NOMO-1 treated with DMSO at 0.1 percent for 48 hours (cell line): ENCODE results near the gene BCOR.
A peak's percentile ranks its signal among the peaks of the same experiment; 100 is the strongest.

Experiments used
- DNase-seq: peaks from one replicate; lab custom pipeline; 2025; ENCODE audit not compliant: unreplicated experiment; lab: John Stamatoyannopoulos, UW

BCOR gene

GRCh38 chrX:40099055-40099958, 1.5 kb upstream of the BCOR start:
- peak; percentile 67 for DNase-seq

GRCh38 chrX:40098264-40099054, 701 bp upstream of the BCOR start:
- DNase-seq, result peak; percentile 23

GRCh38 chrX:40097141-40097503, 636 bp downstream of the BCOR start:
- DNase-seq, result no peak

DNA sequence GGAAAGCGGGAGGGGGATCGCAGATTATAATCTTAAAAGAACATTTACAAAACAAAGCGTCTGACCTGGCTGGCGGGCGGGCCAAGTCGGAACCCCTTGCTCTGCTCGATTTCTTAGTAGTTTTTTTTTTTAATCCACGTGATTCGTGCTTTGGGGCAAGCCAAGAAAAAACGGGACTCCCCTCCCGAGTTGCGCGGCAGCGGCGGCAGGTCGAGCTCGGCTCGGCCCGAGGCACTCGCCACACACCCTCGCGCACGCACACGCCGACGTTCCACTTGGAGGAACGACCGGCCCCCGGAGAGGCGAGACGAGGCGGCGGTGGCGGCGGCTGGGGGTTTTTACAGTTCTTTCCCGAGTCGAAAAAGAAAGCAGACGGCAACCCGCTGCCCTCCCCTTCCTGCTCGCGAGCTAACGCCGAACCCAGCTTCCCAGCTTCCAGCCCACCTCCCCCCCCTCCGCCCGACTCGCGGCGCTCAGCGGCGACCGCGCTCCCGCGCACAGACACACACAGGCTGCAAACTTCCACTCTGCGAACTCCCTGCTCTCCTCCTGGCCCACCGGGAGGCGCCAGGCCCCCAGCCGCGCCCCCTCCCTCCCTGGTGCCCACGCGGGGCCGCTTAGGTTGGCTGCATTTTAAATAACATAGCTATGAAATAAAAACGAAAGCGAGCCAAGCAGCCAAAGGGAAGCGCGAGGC, 1.2 kb downstream of the BCOR start:
- peak; percentile 19 for DNase-seq

DNA sequence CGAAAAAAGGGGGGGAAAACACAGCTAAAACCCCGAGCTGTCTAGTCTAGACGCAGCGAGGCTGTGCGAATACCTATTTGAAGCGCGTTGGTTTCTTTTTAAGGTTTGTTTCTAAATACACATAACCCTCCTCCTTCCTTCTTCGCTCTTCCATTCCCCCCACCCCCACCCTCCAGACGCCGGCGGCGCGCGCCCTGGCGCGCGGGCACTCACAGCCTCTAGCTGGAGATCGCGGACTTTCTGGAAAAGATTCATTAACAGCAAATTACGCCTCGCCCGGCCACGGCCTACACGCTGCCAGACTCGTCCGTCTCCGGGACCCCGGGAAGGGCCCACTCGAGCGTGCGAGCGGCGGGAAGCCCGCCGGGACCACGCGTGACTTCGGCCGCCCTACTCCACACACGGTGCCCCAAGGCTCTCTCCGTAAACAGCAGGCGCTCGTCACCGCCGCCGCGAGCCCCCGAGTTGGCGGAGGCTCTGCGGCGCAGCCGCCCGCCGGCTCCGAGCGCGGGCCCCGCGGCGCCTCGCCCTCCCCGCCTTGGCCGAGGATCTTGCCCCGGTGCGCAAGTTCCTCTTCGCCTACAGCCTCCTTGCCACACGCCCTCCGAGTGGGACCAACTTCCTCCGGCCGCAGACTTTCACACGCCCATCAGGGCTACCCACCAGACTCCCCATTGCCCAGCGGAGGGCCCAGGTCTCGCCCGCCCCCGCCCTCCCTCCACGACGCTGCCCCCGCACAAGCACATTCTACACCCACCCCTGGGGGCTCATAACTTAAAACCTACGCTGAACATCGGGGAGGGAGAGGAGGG, 2.0 kb downstream of the BCOR start:
- peak; percentile 43 for DNase-seq

DNA sequence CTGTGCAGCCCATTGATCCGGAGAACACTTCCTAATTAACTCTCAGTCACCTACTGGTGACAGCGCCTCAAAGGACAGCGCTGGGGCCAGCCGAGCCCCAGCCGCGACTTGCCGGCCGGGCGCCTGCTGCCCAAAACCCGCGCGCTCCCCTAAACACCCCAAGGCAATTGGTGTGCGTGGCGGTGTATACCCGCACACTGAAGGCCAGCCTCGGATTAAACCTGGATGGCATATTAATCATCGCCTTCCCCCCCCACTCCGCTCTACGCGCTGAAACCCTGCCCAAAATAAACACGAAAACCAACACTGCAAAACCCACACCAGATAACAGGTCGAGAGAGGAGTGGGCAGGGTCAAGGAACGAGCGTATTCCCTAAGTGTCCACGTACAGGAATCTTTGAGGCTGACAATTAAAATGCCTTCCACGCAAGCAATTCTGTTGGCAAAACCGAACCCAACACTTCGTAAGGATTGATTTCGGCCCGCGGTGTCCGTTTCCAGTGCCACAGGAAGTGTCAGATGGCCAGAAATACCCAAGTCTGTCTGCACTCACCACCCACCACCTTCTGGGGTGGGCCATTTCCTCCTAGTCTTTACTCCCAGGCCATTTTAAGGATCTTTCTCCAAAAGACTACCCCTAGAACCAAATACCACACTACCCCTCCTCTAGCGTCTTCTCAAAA, 2.7 kb downstream of the BCOR start:
- no peak for DNase-seq

- peak; percentile 5 for DNase-seq
These were observed 3.5 kb downstream of the BCOR start for GRCh38 chrX:40094041-40094899.

- DNase-seq, result no peak
These were observed 4.2 kb downstream of the BCOR start for GRCh38 chrX:40093586-40093985.

DNA sequence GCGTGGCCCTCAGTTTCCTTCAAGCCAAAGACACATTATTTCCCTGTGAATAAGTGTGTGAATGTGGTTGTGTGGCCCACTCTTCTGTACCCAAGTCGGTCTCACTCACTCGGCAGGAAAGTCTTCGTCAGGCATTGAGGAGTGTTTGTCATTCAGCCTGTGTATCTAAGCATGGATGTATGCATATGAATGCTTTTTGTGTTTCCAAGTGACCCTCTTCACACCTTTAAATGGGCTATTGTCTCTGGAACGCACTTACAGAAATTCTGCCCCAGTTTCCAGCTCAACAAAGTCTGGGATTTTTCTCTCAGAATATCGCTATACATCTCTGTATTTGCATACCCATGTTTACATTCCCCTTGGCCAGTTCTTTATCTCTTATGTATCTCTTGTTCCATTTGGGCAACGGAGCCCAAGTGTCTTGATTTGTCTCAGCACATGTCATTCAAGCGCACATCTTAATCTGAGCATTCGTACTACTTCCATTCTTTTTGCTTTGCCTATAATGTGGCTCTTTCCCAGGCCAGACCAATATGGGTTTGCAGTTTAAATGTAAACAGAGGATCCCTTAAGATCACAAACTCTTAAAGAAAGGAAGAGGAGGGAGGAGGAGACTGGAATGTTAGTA, 4.8 kb downstream of the BCOR start:
- DNase-seq, result no peak

- no peak for DNase-seq
These were observed 5.9 kb downstream of the BCOR start for GRCh38 chrX:40091691-40092421.

DNA sequence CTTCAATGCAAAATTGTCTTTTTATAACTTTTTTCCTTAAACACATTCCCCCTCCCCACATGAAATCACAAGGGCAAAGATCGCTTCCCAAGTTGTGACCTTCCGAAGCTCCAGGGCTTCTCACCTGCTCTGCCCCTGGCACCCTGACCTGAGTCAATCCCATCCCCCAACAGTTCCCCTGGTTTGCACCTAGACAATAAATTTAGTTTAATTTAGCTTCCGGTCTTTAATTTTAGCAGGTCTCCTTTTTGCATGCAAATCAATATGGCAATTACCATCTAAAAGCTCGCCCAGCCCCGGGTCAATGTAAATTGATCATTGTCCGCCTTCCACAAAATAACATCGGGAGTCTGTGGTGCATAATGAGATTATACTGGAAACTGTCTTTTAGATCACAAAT, 6.8 kb downstream of the BCOR start:
- no peak for DNase-seq

DNA sequence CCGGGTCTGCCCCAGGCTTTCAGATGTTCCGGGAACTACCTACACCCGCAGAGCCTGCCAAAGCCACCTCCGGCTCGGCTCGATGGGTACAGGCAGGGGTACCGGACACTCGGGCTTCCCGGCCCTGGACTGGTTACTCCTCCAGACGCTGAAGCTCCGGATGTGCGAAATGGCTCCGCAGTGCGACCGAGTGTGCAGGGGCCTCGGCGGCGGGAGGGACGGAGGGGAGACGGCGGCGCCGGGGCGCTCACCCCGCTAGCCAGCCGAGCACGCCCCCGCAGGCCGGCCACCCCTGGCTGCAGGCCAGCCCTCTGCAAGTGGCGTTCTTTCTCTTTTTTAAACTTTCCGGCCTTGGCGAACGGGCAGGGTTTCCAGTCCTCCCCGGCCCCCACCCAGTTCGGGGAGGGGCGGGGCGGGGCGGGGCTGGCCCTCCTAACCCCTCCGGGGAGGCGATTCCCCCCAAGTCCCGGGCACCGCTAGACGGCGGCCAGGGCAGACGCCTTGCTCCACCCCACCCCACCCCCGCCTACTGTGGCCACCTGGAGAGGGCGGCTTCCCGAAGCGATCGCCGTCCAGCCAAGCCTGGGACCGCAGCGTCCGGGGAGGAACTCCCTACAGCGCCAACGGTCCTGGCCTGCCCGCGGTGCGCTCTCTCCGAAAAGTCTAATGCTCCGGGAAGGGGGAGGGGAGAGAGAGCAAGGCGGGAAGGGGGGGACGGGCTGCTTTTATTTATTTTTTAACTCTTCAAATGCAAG, 7.5 kb downstream of the BCOR start:
- no peak for DNase-seq

- DNase-seq, result no peak
These were observed 8.8 kb downstream of the BCOR start for GRCh38 chrX:40088803-40089540.

- no peak for DNase-seq
These were observed 9.5 kb downstream of the BCOR start for GRCh38 chrX:40088299-40088625.

DNA sequence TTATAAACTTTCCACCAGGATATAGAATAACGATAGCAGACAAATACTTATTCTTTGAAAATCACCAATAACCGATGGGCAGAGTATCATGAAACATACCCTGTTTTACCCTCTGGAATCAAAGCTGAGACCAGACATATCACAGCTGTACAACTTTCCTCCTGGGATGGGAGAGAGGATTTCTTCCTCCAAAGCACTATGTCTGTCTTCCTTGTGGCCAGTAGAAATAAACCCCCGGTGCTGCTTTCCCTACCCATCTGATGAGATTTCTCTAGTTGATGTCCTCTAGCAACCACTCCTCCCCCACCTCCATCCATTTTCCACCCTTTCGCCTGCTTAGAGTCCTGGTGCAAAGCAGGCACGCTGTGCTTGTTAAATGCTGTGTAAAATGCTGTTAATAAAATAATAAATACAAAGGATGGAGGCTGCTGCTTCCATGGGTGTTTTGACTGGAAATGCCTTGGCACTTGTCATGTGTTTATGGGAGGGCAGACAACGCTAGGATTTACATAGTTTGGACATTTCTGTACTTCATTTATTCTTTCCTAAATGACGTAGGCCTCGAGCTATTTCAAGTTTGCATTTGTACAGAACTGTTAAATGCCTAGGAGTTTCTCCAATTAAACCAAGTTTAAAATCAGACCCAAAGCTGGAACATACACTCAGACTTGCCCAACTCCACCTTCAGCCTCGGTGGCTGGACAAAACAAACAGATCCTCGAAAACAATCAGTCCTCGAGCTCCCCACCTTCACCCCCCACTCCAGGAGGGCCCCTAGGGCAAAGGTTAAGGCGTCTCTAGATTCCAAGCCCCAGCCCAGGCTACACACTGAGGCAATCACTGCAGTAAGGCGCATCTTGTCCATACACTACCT, 10.1 kb downstream of the BCOR start:
- no peak for DNase-seq
